Retinal pigment epithelial cell (primary cell): ENCODE measurements around the gene ALDH18A1.

ENCODE experiments used
- DNase-seq: peaks from one replicate; pipeline ENCODE4 v3.0.0-alpha.2; 2010; ENCODE audit warnings: low read depth
- H3K4me3 ChIP-seq: 2 replicates; pipeline ENCODE4 v1.5.1; 2011; ENCODE audit warnings: mild to moderate bottlenecking, low read length, control low read depth, moderate library complexity
- TF ChIP-seq, protein P1 (sequence below): conservative IDR thresholded peaks from 2 replicates; pipeline ENCODE4 v1.5.1; 2011; ENCODE audit warnings: low read depth, low read length, control low read depth, inconsistent platforms

Gene ALDH18A1

GRCh38 chr10:95663496-95663895, 7.0 kb upstream of the ALDH18A1 start:
- TF ChIP-seq, protein P1, sequence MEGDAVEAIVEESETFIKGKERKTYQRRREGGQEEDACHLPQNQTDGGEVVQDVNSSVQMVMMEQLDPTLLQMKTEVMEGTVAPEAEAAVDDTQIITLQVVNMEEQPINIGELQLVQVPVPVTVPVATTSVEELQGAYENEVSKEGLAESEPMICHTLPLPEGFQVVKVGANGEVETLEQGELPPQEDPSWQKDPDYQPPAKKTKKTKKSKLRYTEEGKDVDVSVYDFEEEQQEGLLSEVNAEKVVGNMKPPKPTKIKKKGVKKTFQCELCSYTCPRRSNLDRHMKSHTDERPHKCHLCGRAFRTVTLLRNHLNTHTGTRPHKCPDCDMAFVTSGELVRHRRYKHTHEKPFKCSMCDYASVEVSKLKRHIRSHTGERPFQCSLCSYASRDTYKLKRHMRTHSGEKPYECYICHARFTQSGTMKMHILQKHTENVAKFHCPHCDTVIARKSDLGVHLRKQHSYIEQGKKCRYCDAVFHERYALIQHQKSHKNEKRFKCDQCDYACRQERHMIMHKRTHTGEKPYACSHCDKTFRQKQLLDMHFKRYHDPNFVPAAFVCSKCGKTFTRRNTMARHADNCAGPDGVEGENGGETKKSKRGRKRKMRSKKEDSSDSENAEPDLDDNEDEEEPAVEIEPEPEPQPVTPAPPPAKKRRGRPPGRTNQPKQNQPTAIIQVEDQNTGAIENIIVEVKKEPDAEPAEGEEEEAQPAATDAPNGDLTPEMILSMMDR, result no peak
- no peak overlapping the region for H3K4me3 ChIP-seq
- no peak for DNase-seq

- H3K4me3 ChIP-seq, result no peak overlapping the region
- DNase-seq, result no peak
- TF ChIP-seq, protein P1, result no peak
Measured at GRCh38 chr10:95661818-95662217, 5.3 kb upstream of the ALDH18A1 start.

DNA sequence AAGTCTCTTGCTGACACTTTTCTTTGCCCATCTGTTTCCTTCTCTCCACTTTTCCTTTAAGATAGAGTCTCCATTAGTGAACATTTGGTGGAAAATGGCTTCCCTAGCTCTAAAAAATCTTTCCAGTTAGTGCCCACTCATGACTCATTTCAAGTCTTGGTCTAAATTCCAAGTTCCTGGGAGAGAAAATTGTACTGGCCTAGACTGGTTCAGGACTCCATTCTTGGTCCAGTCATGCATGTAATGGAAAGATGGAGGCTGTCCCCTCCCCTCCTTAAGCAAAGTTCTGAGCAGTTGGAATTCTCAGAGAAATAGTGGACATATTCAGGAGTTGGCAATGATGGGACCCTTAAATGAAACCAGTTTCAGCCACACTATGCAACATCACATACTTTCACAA, 3.8 kb upstream of the ALDH18A1 start:
- TF ChIP-seq, protein P1, result no peak
- DNase-seq, result peak; percentile 5
- H3K4me3 ChIP-seq, result no peak overlapping the region

GRCh38 chr10:95657250-95657649, 739 bp upstream of the ALDH18A1 start:
- no peak for DNase-seq
- peak overlapping the region; percentile 83 for H3K4me3 ChIP-seq
- TF ChIP-seq, protein P1, result no peak

DNA sequence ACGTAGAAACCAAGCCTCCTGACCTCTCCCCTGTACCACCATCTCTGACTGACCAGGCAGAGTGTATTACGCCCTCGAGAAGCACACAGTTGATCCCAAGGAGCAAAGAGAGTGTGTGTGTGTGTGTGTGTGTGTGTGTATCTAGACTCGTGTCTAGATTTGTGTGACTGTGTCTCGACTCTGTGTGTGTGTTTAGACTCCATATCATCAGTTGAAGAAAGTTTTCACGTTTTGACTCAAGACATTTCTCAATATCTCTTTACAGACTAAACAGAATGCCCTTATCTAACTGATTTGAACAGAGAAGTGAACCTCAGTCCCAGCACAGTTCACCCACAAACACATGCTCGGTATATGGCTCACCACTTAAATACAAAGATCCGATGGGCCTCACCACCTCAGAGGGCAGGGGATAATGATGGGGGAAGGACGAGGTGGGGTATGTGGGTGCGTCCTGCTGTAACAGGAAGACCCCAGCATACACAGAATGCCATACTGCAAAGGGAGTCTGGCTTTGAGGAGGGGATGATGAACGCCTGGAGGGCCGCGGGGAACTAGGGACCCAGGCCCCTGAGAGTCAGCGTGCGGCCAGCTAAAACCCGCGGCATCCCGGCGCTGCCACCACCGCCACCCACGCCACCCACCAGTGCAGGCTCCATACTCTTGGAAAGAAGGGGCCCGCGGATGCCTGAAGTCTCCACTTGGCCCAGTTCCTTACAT, 780 bp downstream of the ALDH18A1 start:
- DNase-seq, result peak; percentile 22
- H3K4me3 ChIP-seq, result peak overlapping the region; percentile 83
- TF ChIP-seq, protein P1, result no peak

- TF ChIP-seq, protein P1, result no peak
- DNase-seq, result no peak
- H3K4me3 ChIP-seq, result no peak overlapping the region
Measured at GRCh38 chr10:95653895-95654294, 2.6 kb downstream of the ALDH18A1 start.

- no peak overlapping the region for H3K4me3 ChIP-seq
- no peak for DNase-seq
- TF ChIP-seq, protein P1, result no peak
Measured at GRCh38 chr10:95651346-95652060, 5.0 kb downstream of the ALDH18A1 start.
